Hematopoietic multipotent progenitor cell treated with erythropoietin and hydrocortisone succinate and interleukin-3 and kit ligand, for 6 days (in vitro differentiated cells): Measurements from ENCODE around the gene MMEL1.
"Not testable (repeated sequence)": the region's sequence is repeated elsewhere in the genome, so short reads cannot be mapped to it uniquely, and the experiment has no call there.

Experiments
- DNase-seq: peaks from one replicate; pipeline ENCODE4 v3.0.0-alpha.2; 2015

The MMEL1 gene

DNA sequence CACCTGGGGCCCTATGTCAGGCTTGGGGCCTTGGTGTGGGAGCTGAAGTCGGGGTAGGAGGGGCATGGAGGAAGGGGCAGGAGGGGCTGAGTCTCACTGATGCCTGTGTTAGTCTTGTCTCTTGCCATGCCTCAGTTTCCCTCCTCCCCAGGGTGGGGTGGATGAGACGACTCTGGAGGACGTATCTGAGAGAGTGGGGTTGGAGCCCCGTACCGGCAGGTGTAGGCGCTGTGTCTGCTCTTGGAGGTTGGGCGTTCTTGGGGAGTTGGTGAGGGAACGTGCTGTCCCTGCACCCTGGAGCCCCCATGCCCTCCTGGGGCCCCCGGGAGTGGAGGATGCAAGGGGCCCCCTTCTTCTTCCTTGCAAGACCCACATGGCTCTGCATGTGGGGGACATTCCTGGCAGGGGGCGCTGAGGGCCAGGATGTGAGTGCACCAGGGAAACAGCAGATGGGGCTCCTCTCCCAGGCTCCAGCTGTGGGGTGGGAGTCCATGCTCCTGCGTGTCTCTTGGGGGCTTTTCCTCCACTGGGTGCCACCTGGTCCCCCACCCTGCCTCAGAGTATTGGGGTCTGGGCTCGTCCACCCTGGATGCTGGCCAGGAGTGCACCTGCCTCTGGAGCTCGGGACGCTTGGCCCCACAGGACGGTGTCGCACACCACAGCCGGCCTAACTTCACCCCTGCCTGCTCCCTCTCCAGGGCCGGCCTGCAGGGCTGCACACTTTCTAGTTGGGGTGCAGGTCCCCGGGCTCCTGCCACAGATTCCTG lies 78.0 kb downstream of the MMEL1 start:
- peak; percentile 77 for DNase-seq

DNA sequence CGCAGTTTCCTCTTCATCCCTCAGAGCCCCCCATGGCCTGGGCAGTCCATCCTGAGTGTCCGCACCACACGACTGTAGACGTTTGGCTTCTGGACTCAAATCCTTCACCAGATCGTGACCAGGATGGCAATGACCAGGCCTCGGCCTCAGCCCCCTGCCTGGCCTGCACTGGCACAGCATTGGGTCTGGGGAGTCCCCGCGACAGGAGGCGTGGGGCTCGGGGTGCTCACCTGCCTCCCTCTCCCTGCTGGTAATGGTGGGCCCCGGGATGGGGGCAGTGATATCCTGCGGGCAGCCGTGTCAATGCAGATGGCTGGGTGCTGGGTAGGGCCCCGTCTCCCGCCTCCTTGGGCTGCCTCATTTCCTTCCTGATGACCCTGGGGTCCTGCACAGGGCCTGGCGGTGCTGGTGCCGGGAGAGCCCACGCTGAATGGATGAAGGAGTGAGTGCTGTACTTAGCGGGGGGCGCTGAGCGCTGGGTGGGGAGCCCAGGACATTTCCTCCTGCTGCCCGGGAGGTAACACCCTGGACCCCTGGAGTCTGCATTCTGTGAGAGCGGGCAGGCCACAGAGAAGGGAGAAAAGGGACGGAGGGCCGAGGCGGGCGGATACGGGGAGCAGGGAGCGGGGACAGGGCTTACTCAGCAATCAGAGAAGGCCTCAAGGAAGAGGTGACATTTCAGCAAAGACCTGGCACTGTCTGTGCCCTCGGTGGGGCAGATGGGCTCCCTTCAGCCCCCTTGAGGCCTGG lies 78.8 kb downstream of the MMEL1 start:
- no peak for DNase-seq

DNA sequence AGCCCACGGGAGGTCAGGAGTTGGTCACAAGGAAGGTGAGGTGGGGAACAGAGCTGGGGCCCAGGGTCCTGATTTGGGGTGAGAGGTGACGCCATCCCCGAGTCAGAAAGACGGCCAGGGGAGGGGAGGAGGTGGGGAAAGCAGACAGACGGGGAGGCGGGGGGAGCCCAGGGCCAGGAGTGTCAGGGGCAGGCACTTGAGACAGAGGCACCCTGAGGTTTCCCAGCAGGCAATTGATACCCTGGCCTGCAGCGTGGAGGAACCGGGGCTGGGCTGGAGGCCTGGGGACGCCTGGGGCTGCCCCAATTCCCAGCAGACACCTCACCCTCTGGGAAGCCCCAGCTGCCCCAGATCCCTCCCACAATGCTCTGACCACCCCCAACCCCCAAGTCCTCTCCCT lies 79.7 kb downstream of the MMEL1 start:
- not testable (repeated sequence) for DNase-seq

DNA sequence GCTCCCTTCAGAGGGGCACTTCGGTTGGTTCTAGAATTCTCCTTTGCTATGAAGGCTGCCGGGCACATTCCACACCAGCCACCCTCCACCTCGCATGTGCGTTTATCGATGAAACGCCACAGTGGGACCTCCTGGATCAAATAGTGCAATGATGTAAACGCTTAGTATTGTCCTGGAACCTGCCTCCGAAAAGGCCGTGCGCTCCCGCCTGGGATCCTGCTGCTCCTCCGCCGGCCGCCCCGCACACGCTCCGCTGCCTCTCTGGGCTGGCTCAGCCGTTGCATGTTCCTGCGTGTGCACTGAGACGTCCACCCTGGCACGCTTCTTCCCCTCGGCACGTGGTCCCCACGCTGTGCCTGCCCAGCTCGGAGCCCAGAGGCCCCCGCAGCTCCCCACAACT lies 80.6 kb downstream of the MMEL1 start:
- no peak for DNase-seq

DNA sequence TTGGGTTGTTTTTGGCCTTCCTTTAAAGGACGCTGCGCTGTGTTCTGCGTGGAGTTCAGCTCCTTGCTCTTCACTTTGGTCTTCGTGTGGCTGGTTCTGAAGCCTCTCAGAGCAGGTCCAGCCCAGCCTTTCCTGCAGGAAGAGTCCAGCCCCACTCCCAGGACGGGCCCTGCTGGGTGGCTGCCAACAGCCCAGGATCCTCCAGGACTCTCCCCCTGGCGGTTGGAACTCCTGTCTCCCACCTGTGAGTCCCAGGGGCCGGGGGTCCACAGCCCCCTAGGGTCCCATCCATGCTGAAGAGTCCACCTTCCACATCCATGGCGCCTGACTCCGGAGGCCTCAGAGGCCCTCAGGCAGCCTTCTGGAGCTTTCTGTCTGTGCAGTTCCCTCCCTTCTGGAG lies 81.3 kb downstream of the MMEL1 start:
- DNase-seq: not testable (repeated sequence)

DNA sequence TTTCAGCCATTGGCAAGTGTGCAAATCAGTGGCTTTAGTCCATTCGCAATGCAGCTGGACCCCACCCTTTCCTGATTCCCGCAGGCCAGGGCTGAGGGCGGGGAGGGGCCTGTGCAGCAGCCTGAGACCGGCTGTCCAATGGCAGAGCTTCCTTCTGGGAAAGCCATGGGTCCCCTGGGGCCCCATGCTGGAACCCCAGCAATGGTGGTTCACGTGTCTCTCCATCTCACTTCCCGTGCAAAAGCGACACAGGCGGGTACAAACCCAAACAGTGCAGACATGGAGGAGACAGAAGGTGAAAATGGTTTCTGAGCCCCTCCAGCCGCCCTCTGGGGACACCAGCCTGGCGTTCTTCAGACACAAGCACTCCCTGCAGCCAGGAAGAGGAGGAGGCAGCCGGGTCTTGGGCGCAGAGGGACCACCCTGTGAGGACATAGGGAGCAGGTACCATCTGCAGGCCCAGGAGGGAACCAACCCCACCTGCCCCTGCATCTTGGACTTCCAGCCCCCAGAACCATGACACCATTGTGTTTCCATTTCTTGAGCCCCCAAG lies 82.4 kb downstream of the MMEL1 start:
- not testable (repeated sequence) for DNase-seq

DNA sequence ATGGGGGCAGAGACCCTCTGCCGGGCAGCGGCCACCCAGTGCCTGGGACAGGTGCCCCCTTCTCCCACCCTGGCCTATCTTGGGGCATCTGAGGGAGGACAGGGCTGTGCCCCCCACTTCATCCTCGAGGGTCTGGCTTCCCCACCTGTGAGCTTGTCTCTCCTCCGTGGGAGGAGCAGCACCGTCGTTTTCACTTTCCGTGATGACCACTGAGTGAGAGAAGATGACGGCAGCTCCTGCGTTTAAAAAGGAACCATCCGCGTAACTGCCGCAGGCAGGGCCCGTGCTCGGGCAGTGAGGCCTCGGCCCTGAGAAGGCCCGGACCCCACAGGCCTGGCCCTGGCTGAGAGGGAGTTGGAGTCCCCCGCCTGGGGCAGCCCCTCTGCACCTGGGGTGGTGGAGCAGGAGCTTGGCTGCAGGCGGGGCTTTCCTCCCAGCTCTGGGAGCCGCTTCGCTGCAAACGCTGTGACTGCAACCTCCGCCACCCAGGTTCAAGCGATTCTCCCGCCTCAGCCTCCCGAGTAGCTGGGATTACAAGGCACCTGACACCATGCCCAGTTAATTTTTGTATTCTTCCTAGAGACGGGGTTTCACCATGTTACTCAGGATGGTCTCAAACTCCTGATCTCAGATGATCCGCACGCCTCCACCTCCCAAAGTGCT lies 83.3 kb downstream of the MMEL1 start:
- not testable (repeated sequence) for DNase-seq

DNA sequence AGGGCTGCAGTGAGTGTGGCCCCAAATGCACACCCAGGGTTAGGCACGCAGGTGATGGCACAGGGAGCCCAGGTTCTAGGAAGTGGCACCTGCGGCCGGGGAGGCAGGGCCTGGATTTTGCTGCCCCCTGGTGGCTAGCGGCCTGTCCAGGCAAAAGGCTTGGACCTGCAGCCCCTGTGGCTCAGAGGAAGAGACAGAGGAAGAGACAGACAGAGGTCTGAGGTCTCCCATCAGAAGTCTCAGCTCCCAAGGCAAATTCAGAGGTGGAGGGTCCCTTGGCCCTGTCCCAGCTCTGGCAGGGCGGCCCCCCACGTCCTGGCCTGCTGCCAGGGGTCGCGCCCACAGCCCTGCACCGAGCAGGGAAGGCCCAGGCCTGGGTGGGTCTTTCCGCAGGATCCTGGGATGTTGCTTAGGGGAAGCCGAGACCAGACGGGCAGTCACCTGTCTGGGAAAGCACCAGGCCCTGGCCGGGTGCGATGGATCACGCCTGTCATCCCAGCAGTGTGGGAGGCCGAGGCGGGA lies 84.7 kb downstream of the MMEL1 start:
- DNase-seq: peak; percentile 91

DNA sequence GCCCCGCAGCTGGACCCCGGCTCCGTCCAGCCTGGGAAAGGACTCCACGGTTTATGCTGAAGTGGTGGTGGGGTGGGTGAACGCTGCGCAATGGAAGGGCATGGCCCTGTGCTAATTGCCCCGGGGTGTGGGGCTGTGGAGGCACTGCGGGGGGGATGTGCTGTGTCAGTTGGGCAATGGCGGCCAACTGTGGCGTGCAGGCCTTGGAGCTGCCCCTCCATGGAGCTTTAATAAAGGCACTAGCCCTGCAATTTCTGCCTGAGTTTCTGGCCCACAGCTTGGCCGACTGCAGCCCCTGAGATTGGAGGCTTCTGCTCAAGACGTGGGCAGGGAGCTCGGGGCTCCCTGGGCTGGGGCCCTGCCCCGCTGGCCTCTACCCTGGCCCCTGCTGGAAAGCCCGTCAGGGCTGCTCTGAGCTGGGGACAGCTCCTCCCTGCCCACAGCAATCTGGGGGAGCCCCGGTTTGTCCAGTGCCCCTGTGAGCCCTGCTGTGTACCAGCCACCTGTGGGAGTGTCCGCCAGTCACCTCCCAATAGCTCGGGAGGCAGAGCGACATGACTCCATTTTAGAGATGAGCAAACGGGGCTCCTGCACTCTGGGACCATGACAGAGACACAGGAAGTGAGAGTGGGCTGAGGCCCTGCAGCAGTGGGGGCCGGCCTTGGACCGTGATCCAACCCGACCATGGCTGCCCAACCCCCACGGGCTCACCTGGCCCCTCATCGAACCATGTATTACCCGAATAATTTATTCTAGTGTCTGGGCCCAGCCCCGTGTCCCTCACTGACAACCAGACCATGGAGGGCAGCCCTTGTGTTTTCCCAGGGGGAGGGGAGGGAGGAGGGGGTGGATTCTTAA lies 85.4 kb downstream of the MMEL1 start:
- DNase-seq: peak; percentile 43

DNA sequence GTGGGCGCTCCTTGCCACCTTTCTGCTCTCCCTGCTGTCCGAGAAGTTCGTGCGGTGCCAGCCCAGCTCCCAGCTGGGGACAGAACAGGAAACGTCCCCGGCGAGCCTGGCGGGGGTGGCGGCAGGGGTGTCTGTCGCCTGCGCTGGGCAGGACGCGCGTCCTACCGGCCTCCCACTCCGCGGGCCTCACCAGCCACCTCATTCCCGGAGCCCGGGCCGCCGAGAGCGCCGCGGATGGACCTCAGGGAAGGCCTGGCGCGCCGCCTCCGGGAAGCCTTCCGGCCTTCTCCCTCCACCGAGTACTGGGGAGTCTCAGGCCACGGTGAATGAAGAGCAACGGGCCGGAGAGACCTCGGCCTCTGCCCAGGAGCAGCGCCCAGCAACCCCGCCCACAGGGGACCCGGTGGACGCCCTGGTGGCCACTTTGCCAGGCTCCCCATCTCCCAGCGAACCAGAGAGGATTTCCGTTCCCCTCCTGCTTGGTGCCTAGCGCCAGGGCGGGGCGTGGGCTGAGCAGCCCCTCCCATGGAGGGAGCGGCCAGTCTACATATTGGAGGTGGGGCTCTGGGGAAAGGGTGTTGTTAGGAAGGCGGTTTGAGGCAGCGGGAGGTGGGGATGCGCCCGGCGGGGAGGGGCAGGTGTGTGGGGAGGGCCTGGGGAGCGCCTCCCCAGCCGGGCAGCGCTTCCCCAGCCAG lies 86.2 kb downstream of the MMEL1 start:
- DNase-seq: peak; percentile 98

DNA sequence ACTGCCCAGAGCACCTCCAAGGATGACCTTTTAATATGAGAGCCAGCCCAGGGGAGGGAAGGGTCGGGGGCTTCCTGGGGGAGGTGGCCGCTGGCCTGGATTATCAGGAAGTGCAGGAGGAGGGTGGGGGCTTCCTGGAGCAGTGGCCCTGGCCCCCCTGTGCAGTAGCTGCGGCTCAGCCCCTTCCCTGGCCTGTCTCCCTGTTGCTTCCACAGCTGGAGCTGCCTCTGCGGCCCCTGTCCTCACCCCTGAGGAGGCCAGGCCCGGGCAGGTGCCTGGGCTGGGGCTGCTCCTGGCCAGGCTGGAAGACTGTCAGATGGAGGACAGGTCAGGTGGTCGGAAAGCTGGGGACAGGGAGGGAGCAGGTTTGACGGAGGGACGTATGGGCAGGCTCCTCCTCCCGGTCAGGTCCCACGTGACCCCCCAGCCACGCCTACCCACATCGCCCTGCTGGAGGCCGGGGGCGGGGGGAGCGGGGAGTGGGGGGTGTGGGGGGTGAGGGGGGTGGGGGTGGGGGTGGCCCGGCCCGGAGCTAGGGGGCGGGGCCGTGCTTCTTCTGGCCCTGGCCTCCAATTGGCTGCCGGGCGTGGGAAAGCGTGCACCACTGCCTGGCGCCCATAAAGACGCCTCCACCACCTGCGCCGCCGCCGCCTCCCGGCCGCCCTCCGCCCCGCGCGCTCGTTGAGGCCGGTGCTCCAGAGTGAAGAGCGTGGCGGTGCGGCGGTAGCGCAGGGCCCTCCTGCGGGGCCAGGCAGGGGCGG lies 86.9 kb downstream of the MMEL1 start:
- peak; percentile 97 for DNase-seq

DNA sequence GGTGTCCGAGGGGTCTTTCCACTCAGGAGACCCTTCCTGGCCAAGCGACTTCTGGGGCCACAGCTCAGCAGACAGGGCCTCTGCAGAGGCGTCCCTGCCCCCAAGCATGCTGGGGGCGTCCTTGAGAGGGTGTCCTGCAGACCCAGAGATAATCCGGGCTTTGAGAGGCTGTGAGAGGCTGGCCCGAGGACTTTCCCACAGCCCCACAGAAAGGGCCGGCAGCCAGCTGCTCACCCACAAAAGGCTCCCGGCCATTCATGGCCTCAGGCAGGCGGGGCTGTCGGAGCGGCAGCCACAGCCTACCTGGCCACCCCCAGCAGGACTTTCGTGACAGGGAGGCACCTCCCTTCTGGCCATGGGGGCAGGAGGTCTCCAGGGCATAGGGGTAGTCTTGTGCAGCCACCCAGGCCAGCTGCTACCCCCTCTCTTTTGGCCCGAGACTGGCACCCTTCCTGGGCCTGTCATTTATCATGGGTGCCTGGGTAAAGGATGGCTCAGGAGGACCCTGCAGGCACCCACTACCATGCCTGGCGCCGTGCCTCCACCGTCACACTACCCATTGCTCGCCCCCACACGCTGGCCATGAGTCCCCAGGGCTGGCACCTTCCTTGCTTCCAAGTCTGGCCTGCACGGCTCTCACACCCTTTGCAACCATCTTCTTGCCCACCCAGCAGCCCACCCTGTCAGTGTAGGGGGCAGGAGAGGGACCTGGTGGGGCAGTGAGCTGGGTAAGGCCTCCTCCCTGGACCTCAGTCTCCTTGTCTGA lies 87.8 kb downstream of the MMEL1 start:
- DNase-seq: peak; percentile 69

DNA sequence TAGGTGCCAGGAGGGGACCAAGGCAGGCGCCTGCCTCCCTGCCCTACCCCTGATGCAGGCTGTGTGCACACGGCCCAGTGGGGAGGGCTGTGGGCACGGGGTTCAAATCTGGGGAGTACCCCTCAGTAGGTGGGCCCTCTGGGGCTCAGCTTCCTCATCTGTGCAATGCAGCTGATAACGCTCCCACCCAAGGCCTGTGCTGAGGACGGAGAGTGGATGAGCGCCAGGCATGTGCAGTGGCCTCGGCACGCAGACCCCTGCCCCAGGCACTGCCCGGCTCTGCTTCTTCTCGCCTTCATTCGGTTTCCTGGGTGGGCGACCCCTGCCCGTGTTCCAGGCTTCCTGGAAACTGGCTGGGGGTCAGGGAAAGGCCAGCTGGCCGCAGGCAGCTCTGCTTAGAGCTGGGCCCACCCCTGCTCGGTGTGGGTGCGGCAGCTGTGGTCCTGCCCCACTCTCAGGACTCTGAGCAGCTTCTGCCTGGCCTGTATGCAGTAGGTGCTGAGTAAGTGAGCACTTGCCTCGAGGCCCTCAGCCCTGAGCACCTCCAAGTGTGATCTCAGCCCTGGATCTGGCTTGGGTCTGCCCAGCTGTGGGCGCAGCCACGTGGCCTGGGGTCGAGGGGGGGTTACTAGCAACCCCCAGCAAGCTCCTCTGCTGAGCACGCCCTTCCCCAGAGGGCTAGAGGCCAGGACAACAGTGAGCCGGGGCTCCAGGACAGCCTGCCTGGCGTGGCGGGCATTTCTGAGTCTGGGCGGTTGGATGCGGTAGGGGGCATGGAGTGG lies 88.5 kb downstream of the MMEL1 start:
- DNase-seq: peak; percentile 84

DNA sequence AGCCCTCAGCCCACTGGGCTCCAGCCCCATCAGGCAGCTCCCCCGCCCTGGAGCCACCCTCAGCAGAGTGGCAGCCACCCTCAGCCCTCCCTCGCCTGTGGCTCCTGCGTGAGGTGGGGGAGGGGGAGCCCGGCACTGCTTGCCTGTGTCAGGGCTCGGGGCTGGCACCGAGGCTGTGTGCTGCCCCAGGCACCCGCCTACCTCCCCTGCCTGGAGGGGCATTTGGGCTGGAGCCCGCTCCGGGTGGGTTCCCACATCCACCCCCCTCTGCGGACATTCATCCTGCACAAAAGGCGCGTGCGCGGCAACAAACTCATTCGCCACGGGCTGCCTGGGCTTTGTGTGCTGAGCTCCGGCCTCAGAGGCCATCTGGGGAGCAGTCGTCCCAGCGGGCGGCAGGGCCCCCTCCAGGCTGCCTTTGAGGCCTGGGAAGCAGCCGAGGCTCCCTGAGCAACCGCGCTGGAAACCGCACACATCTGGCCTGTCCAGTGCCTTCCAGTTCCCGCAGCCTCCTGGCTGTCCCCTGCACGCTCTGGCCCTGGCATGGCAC lies 89.2 kb downstream of the MMEL1 start:
- peak; percentile 83 for DNase-seq

DNA sequence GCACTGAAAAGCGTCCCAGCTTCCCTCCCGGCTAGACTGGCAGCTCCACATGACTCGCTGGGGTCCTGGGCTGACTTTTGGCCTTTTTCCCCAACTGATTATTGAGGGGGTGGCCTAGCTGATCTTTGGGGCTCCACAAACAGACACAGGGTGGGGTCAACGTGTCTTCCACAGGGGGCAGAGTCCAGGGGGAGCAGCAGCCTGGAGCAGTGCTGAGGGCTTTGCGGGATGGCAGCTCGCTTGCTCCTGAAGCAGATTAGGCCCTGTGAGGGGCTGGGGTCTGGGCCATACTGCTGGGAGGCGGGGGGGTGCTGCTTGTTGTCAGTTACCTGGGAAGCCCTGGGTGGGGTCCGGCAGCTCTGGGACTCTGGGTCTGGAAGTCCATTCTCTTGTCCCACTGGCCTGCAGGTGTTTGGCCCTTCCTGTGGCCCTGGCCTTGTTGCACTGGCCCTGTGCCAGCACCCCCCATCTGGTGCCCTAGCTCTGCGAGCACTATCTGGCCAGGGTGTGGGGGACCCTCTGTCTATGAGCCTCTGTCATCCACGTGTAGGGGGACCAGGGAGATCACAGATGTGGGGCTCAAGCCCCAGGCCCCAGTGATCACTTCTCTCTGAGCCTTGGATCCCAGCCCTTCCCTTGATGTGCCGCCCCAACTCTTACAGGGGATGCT lies 90.4 kb downstream of the MMEL1 start:
- peak; percentile 37 for DNase-seq

DNA sequence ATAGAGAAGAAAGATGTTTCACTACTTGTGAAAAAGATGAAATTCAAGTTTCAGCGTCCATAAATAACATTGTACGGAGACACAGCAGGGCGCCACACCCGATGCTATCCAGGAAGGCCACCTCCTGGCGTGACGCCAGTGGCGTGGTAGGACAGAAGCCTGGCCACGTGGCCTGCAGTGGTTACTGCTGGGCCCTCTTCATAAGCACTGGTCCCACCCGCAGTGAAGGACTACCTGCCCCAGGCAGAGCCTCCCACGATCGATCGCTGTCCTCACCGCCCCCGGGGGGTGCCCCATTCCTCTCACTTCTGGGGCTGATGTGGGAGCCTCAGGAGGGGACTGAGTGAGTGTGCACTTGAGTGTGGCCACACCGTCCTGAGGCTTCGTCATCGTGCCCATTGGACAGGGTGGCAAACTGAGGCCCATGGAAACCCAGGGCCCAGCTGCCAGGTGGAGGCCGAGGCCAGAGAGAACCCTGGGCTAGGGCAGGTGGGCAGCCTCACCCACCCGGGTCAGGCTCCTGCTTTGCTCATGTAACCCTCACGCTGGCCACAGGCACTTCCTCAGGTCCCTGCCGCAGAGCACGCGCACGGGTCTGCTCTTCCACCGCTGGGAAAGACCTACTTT lies 91.1 kb downstream of the MMEL1 start:
- peak; percentile 80 for DNase-seq

DNA sequence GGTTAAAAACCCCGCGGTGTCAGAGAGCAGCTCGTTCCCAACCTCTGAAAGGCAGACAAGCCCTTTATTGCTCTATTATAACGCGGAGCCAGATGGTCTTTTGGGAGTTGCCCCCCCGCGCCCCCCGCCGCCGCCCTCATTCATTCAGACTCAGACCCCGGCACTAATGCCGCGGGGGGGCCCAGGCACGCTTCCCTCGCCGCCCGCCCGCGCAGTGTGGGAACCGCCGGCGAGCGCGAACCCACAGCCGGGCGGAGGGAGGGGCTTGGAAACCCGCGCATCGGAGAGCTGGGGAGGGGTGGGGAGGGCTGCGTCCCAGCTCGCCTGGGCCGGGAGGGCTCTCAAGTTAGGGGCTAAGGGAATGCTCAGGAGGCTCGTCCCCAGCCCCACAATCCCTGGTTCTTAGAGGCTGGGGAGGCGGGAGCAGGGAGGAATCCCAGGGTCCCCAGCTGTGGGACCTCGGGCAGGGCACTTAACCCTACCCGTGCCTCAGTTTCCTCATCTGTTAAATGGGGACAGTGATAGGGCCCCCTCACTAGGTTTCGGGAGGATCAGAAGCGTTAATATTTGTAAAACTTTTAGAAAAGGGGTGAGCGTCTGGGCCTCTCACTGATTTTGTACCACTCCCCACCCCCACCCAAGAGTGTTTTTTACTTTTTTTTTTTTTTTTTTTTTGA lies 91.9 kb downstream of the MMEL1 start:
- peak; percentile 51 for DNase-seq
